Retinal pigment epithelial cell (primary cell): ENCODE measurements around the gene METRN.

Source experiments
- DNase-seq: peaks from one replicate; pipeline ENCODE4 v3.0.0-alpha.2; 2010; ENCODE audit warnings: low read depth
- H3K4me3 ChIP-seq: 2 replicates; pipeline ENCODE4 v1.5.1; 2011; ENCODE audit warnings: mild to moderate bottlenecking, low read length, control low read depth, moderate library complexity
- CTCF ChIP-seq: conservative IDR thresholded peaks from 2 replicates; pipeline ENCODE4 v1.5.1; 2011; ENCODE audit warnings: low read depth, low read length, control low read depth, inconsistent platforms

Gene METRN

GRCh38 chr16:674968-675883 is 39.7 kb upstream of the METRN start, which contains the start of gene RHBDL1:
Gene RHBDL1 (plus strand): TSS chr16:675671. CDS start chr16:675791, 120 bp downstream.
- no peak for DNase-seq
- TF ChIP-seq CTCF = no peak
- H3K4me3 ChIP-seq = peak within 1 kb of the TSS; percentile 46

GRCh38 chr16:675884-676564 is 38.9 kb upstream of the METRN start:
- no peak for TF ChIP-seq CTCF
- no peak for DNase-seq
- peak overlapping the region; percentile 46 for H3K4me3 ChIP-seq

GRCh38 chr16:676565-676902 is 38.4 kb upstream of the METRN start:
- H3K4me3 ChIP-seq = no peak overlapping the region
- DNase-seq = no peak

GRCh38 chr16:676913-677312 is 38.0 kb upstream of the METRN start:
- no peak for TF ChIP-seq CTCF
- DNase-seq = no peak
- no peak overlapping the region for H3K4me3 ChIP-seq

More at GRCh38 chr16:676565-676902, 38.4 kb upstream of the METRN start:
- no peak for TF ChIP-seq CTCF

GRCh38 chr16:677316-678190 is 37.4 kb upstream of the METRN start:
- H3K4me3 ChIP-seq = no peak overlapping the region
- no peak for TF ChIP-seq CTCF
- DNase-seq = no peak

GRCh38 chr16:678209-678857 is 36.6 kb upstream of the METRN start:
- no peak for TF ChIP-seq CTCF
- H3K4me3 ChIP-seq = no peak overlapping the region
- no peak for DNase-seq
